Measurements from ENCODE around the gene OR10V1. TPM values are rescaled to one million over a fixed set of nuclear protein-coding genes. Genes with fewer than 3 reads are reported as not detected.

The OR10V1 gene
- total RNA-seq, 1 experiment from 2014 or later, result not detected

DNA sequence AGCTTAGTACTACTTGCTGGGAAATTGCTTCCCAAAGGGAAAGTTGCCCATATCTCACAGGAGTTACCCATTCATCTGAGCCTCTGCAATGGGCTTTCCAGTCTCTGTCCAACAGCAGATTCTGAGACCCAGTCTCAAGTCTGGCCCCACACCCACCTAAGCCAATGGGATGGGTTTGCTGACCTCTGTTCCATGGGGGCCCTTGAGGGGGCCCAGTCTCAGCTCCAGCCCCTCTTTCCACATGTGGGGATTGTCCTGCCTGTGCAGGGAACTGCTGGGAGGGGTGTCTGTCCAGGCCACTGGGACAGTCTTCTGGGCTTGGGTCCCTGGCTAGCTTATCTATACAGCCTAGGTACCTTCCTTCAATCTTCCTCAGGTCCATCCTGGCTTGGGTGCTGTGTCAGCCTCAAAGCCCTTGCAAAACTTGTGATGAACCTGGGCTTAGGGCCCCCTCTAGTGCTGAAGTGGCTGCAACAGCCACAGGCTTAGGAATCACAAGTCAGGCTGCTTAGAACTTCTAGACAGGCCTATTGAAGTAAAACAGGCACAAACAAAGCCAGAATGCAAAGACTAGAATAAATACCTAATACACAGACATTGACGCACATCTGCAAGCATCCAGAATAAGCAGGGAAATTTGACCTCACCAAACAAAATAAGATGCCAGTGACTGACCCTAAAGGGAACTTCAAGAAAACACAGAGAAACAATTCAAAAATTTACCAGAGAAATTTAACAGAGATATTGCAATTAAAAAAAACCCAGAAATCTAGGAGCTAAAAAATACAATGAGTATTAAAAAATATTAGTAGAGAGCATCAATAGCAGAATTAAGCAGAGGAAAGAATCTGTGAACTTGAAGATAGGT, 33.1 kb downstream of the OR10V1 start:
- TF ChIP-seq, protein P1, sequence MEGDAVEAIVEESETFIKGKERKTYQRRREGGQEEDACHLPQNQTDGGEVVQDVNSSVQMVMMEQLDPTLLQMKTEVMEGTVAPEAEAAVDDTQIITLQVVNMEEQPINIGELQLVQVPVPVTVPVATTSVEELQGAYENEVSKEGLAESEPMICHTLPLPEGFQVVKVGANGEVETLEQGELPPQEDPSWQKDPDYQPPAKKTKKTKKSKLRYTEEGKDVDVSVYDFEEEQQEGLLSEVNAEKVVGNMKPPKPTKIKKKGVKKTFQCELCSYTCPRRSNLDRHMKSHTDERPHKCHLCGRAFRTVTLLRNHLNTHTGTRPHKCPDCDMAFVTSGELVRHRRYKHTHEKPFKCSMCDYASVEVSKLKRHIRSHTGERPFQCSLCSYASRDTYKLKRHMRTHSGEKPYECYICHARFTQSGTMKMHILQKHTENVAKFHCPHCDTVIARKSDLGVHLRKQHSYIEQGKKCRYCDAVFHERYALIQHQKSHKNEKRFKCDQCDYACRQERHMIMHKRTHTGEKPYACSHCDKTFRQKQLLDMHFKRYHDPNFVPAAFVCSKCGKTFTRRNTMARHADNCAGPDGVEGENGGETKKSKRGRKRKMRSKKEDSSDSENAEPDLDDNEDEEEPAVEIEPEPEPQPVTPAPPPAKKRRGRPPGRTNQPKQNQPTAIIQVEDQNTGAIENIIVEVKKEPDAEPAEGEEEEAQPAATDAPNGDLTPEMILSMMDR (IDR thresholded peaks at IDR 0.05), result peak; percentile 87
- no peak for TF ChIP-seq POLR2AphosphoS5 (IDR thresholded peaks at IDR 0.05; ENCODE audit: low read depth, low read length)
- TF ChIP-seq, protein P2, sequence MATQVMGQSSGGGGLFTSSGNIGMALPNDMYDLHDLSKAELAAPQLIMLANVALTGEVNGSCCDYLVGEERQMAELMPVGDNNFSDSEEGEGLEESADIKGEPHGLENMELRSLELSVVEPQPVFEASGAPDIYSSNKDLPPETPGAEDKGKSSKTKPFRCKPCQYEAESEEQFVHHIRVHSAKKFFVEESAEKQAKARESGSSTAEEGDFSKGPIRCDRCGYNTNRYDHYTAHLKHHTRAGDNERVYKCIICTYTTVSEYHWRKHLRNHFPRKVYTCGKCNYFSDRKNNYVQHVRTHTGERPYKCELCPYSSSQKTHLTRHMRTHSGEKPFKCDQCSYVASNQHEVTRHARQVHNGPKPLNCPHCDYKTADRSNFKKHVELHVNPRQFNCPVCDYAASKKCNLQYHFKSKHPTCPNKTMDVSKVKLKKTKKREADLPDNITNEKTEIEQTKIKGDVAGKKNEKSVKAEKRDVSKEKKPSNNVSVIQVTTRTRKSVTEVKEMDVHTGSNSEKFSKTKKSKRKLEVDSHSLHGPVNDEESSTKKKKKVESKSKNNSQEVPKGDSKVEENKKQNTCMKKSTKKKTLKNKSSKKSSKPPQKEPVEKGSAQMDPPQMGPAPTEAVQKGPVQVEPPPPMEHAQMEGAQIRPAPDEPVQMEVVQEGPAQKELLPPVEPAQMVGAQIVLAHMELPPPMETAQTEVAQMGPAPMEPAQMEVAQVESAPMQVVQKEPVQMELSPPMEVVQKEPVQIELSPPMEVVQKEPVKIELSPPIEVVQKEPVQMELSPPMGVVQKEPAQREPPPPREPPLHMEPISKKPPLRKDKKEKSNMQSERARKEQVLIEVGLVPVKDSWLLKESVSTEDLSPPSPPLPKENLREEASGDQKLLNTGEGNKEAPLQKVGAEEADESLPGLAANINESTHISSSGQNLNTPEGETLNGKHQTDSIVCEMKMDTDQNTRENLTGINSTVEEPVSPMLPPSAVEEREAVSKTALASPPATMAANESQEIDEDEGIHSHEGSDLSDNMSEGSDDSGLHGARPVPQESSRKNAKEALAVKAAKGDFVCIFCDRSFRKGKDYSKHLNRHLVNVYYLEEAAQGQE (IDR thresholded peaks at IDR 0.05; ENCODE audit: insufficient read depth in 1 of 2, low read depth in 2 of 2, low read length in 1 of 2), result no peak
- H3K27ac ChIP-seq (ENCODE audit: low read length), result no peak overlapping the region
- ChIA-PET POLR2A (interaction anchor here (0.5 to 0.6 kb wide), 2 partner anchors 21 to 728 kb away, joined by 4 read pairs; no protein-coding TSS in a partner anchor), CTCF (interaction anchor here (0.7 kb wide), 1 partner anchor 64 kb away, joined by 3 read pairs; no protein-coding TSS in a partner anchor)
- DNase-seq (ENCODE audit: low read depth, low spot score) (peak; percentile 51), ATAC-seq (peak; percentile 100)
- no peaks in the 10 kb centered on the region for H3K4me1 ChIP-seq (ENCODE audit: control insufficient read depth, insufficient read depth, low read length)
- in situ Hi-C loops (cut with HindIII; ENCODE audit: low pct_unique_long_range_greater_than_20kb, low sequenced_read_pairs) (no loop called here), intact Hi-C loops (cut with micrococcal nuclease; ENCODE audit: unreplicated experiment) (loop anchor here (2.0 to 5.0 kb wide), 2 partner anchors 144 to 248 kb away; no protein-coding TSS in a partner anchor)
- H3K9me3 ChIP-seq (ENCODE audit: control insufficient read depth, insufficient read depth, low read depth, low read length), result no peaks in the 10 kb centered on the region
- BruUV-seq (replicated peaks), result no TSS peak
- no peaks in the 10 kb centered on the region for H3K36me3 ChIP-seq (ENCODE audit: control insufficient read depth, insufficient read depth, low read length)
- H3K4me3 ChIP-seq (ENCODE audit: low read depth in 2 of 2, low read length in 2 of 2), result no peak overlapping the region
- H3K27me3 ChIP-seq (ENCODE audit: control insufficient read depth, insufficient read depth, low read length), result no peaks in the 10 kb centered on the region

- no TSS peak for BruUV-seq (replicated peaks)
Observed at GRCh38 chr11:59679347-59679746, 34.3 kb downstream of the OR10V1 start.

More at GRCh38 chr11:59679347-59679746, 34.3 kb downstream of the OR10V1 start:
- Histone ChIP-seq H3K4me1 (ENCODE audit: control insufficient read depth, insufficient read depth, low read length) (no peaks in the 10 kb centered on the region), H3K4me3 (ENCODE audit: low read depth in 2 of 2, low read length in 2 of 2) (no peak overlapping the region), H3K27me3 (ENCODE audit: control insufficient read depth, insufficient read depth, low read length) (no peaks in the 10 kb centered on the region), H3K36me3 (ENCODE audit: control insufficient read depth, insufficient read depth, low read length) (no peaks in the 10 kb centered on the region), H3K9me3 (ENCODE audit: control insufficient read depth, insufficient read depth, low read depth, low read length) (no peaks in the 10 kb centered on the region), H3K27ac (ENCODE audit: low read length) (no peak overlapping the region)
- ChIA-PET CTCF (no interaction called here), POLR2A (no interaction called here)
- DNase-seq (ENCODE audit: low read depth, low spot score), result no peak
- no peak for TF ChIP-seq TCF7L2 (IDR thresholded peaks at IDR 0.05; ENCODE audit: low read depth, low read length)
- TF ChIP-seq POLR2AphosphoS5 (IDR thresholded peaks at IDR 0.05; ENCODE audit: low read depth, low read length), result no peak
- TF ChIP-seq SIN3A (IDR thresholded peaks at IDR 0.05; ENCODE audit: borderline replicate concordance, insufficient read depth, low read depth, low read length), result no peak
- TF ChIP-seq, protein P1 (IDR thresholded peaks at IDR 0.05), result no peak
- TF ChIP-seq, protein P2 (IDR thresholded peaks at IDR 0.05; ENCODE audit: insufficient read depth in 1 of 2, low read depth in 2 of 2, low read length in 1 of 2), result no peak
- intact Hi-C loops (cut with micrococcal nuclease; ENCODE audit: unreplicated experiment), result no loop called here
- ATAC-seq, result no peak
- in situ Hi-C loops (cut with HindIII; ENCODE audit: low pct_unique_long_range_greater_than_20kb, low sequenced_read_pairs), result no loop called here
